HepG2 (cell line): ENCODE data around the gene AP1S3. TPM values are rescaled to one million over a fixed set of nuclear protein-coding genes. Genes with fewer than 3 reads are reported as not detected.

Experiments
- ATAC-seq: fragments of 200-7000 bp; cut with Tn5 transposase; 3 replicates; pipeline ENCODE4 v1.9.1; 2020; ENCODE audit warnings: mild to moderate bottlenecking, moderate library complexity
- BruUV-seq: library from RNA; stranded (reverse); fragments of 400-500 nt; replicated peaks from 2 replicates; lab custom pipeline; 2021; lab: Mats Ljungman, UMichigan
- CTCF ChIA-PET: fragments of 300-600 bp; formaldehyde crosslinking; extraction: SDS; loops from one replicate; lab custom pipeline; 2021; ENCODE audit warnings: low total read pairs, inconsistent platforms, low intra/inter-chr PET ratio; lab: Yijun Ruan, JAX
- POLR2A ChIA-PET: fragments of 350-600 bp; sonication (Branson Sonifier 250); formaldehyde crosslinking; loops from one replicate; lab custom pipeline; 2020; ENCODE audit warnings: antibody characterized with exemption, inconsistent platforms; lab: Yijun Ruan, JAX
- DNase-seq: peaks from one replicate; pipeline ENCODE4 v3.0.0-alpha.2; 2015; ENCODE audit warnings: low spot score
- FAIRE-seq: peaks from 3 replicates; lab custom pipeline; 2011; peaks lifted over from hg19 to GRCh38; lab: Jason Lieb, UNC
- H2AFZ ChIP-seq: one replicate; pipeline ENCODE4 v1.6.1; 2011; ENCODE audit warnings: low read length, inconsistent platforms
- H3K27ac ChIP-seq: fragments of 300-600 bp; 3 replicates; pipeline ENCODE4 v1.8.0; 2011; ENCODE audit warnings: mixed run types, mild to moderate bottlenecking, mixed read lengths, low read length, inconsistent platforms; ENCODE audit not compliant: insufficient read depth; ENCODE audit errors: extremely low read length
- H3K27me3 ChIP-seq, 2 experiments: fragments of 200-600 bp in 1 of 2; 2 replicates in 1 of 2; 3 replicates in 1 of 2; pipeline versions ENCODE4 v1.6.0 to v1.8.0; 2011; ENCODE audit warnings: low read length in 2 of 2, mild to moderate bottlenecking in 2 of 2, moderate library complexity in 2 of 2, inconsistent platforms in 1 of 2; ENCODE audit not compliant: insufficient read depth in 2 of 2, control insufficient read depth in 1 of 2
- H3K36me3 ChIP-seq, 2 experiments: fragments of 200-600 bp in 1 of 2; replicated peaks in 1 of 2; 2 replicates in 1 of 2; 3 replicates in 1 of 2; pipeline versions ENCODE4 v1.5.1 to v1.8.0; 2011; ENCODE audit warnings: low read length in 2 of 2, inconsistent platforms in 1 of 2; ENCODE audit not compliant: insufficient read depth in 2 of 2, control insufficient read depth in 1 of 2
- H3K4me1 ChIP-seq: 2 replicates; pipeline ENCODE4 v1.5.1; 2012; ENCODE audit warnings: low read length, inconsistent platforms; ENCODE audit not compliant: insufficient read depth
- H3K4me2 ChIP-seq: 2 replicates; pipeline ENCODE4 v1.6.0; 2011; ENCODE audit warnings: low read depth, low read length, inconsistent platforms
- H3K4me3 ChIP-seq, 3 experiments: fragments of 200-600 bp in 1 of 3; sonication (generic), shearing (Covaris generic) in 1 of 3; replicated peaks in 1 of 3; 2 replicates each; pipeline ENCODE4 v1.5.1; 2011 to 2016; ENCODE audit warnings: low read length in 3 of 3, inconsistent platforms in 2 of 3, low read depth in 2 of 3, mild to moderate bottlenecking in 2 of 3, control low read depth in 1 of 3, mixed read lengths in 1 of 3; ENCODE audit not compliant: insufficient read depth in 1 of 3
- H3K79me2 ChIP-seq: one replicate; pipeline ENCODE4 v1.6.1; 2011; ENCODE audit warnings: low read length, inconsistent platforms; ENCODE audit not compliant: insufficient read depth
- H3K9ac ChIP-seq: 2 replicates; pipeline ENCODE4 v1.6.0; 2011; ENCODE audit warnings: mild to moderate bottlenecking, low read depth, low read length, inconsistent platforms; ENCODE audit not compliant: insufficient read depth
- H3K9me3 ChIP-seq: 2 replicates; pipeline ENCODE4 v1.5.1; 2012; ENCODE audit warnings: mild to moderate bottlenecking, low read length
- H4K20me1 ChIP-seq: 2 replicates; pipeline ENCODE4 v1.6.0; 2011; ENCODE audit warnings: inconsistent platforms, mild to moderate bottlenecking, low read length, moderate library complexity; ENCODE audit not compliant: insufficient read depth
- KLF13 ChIP-seq: sonication (generic); formaldehyde crosslinking; IDR thresholded peaks from 2 replicates; pipeline ENCODE4 v1.4.0; 2020; ENCODE audit warnings: mild to moderate bottlenecking, missing genetic modification reagents
- SMARCC2 ChIP-seq: fragments of 450-650 bp; IDR thresholded peaks from 2 replicates; pipeline ENCODE4 v1.6.1; 2017; ENCODE audit warnings: antibody characterized with exemption, mild to moderate bottlenecking
- ZFP36L2 ChIP-seq: sonication (generic); formaldehyde crosslinking; IDR thresholded peaks from 2 replicates; pipeline ENCODE4 v1.4.0; 2020; ENCODE audit warnings: missing genetic modification reagents
- ZNF143 ChIP-seq: sonication (generic); formaldehyde crosslinking; IDR thresholded peaks from 2 replicates; pipeline ENCODE4 v1.4.0; 2020; ENCODE audit warnings: missing genetic modification reagents
- ZNF563 ChIP-seq: sonication (generic); formaldehyde crosslinking; IDR thresholded peaks from 2 replicates; pipeline ENCODE4 v1.8.0; 2022; ENCODE audit warnings: mild to moderate bottlenecking, moderate library complexity, missing genetic modification reagents
- WGBS: methylation state at CpG from one replicate; pipeline ENCODE4 v1.1.6; 2017; ENCODE audit warnings: low lambda C conversion rate; 5-methylcytosine and 5-hydroxymethylcytosine counted together
- in situ Hi-C: cut with HindIII; loops from 2 replicates; pipeline ENCODE4 v1.10.0; 2017; ENCODE audit warnings: low pct_unique_long_range_greater_than_20kb; ENCODE audit not compliant: extremely low pct_ligation_motif_present
- intact Hi-C: fragments of 100-400 bp; cut with micrococcal nuclease; formaldehyde crosslinking; loops from one replicate; pipeline ENCODE4 v1.10.0; 2022; ENCODE audit not compliant: unreplicated experiment
- polyA plus RNA-seq, 8 experiments: library from polyadenylated mRNA; depleted of rRNA in 3 of 8; stranded (reverse) in 7 of 8; unstranded in 1 of 8; fragments of >200 nt; fragmentation: Illumina TruSeq in 4 of 8; extraction: Trizol in 4 of 8; gene quantifications; 2 replicates each; pipeline versions ENCODE4 v1.2.1 to v1.2.3, GENCODE V29; 2011 to 2016; ENCODE audit warnings: low read depth in 4 of 8, missing spikeins in 1 of 8, mixed read lengths in 1 of 8; ENCODE audit not compliant: insufficient read depth in 1 of 8
- total RNA-seq, 5 experiments: library from RNA; depleted of rRNA; stranded (reverse); fragments of >200 nt; fragmentation: Illumina TruSeq; extraction: Trizol; gene quantifications; 2 replicates each; pipeline ENCODE4 v1.2.3, GENCODE V29; 2016; ENCODE audit warnings: low read depth in 1 of 5
- TF ChIP-seq, protein P1 (sequence below): IDR thresholded peaks from 2 replicates; pipeline ENCODE4 v1.6.1; 2012; ENCODE audit warnings: low read depth, low read length, improper control_type of control experiment
- TF ChIP-seq, protein P2 (sequence below): sonication (generic); formaldehyde crosslinking; IDR thresholded peaks from 2 replicates; pipeline ENCODE4 v1.8.1; 2023; ENCODE audit warnings: mild to moderate bottlenecking, missing genetic modification reagents

The AP1S3 gene
- total and polyA plus RNA-seq, 2 of the 13 experiments (the other 11 are each of a cell fraction or from before 2014, with no cell fraction given): 3.0 to 16.3 TPM

DNA sequence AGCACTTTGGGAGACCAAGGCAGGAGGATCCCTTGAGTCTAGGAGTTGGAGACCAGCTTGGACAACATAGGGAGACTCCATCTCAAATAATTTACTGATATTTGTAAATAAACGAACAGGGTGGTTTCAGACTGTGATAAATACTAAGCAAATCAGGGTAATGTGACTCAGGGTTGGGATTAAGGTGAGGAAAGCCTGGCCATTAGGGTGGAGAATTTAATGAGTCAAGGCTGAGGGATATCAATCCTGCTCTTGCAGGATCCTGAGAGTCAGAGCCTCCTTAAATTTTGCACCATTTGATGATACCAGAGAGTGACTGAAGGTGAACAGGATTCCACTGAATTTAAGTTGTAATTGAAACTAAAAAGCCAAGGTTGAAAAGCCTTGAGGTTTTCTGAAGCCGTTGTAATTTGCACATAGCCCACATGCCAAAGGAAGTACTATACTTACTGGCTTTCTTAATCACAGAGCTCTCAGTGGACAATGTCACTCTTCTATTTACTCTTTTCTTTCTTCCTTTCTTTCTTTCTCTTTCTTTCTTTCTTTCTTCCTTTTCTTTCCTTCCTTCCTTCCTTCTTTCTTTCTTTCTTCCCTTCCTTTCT is 28.6 kb upstream of the AP1S3 start (continued):
- TF ChIP-seq, protein P1, sequence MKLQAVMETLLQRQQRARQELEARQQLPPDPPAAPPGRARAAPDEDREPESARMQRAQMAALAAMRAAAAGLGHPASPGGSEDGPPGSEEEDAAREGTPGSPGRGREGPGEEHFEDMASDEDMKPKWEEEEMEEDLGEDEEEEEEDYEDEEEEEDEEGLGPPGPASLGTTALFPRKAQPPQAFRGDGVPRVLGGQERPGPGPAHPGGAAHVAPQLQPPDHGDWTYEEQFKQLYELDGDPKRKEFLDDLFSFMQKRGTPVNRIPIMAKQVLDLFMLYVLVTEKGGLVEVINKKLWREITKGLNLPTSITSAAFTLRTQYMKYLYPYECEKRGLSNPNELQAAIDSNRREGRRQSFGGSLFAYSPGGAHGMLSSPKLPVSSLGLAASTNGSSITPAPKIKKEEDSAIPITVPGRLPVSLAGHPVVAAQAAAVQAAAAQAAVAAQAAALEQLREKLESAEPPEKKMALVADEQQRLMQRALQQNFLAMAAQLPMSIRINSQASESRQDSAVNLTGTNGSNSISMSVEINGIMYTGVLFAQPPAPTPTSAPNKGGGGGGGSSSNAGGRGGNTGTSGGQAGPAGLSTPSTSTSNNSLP: no peak
- no peak for TF ChIP-seq ZNF563 (CRISPR knock-in tag)
- no peak for TF ChIP-seq ZFP36L2 (CRISPR knock-in tag)
- TF ChIP-seq, protein P2, sequence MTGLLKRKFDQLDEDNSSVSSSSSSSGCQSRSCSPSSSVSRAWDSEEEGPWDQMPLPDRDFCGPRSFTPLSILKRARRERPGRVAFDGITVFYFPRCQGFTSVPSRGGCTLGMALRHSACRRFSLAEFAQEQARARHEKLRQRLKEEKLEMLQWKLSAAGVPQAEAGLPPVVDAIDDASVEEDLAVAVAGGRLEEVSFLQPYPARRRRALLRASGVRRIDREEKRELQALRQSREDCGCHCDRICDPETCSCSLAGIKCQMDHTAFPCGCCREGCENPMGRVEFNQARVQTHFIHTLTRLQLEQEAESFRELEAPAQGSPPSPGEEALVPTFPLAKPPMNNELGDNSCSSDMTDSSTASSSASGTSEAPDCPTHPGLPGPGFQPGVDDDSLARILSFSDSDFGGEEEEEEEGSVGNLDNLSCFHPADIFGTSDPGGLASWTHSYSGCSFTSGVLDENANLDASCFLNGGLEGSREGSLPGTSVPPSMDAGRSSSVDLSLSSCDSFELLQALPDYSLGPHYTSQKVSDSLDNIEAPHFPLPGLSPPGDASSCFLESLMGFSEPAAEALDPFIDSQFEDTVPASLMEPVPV (CRISPR knock-in tag): no peak
- no peak for TF ChIP-seq ZNF143
- no peak for TF ChIP-seq KLF13 (CRISPR knock-in tag)
- TF ChIP-seq, all 625 proteins: peak for 0

DNA sequence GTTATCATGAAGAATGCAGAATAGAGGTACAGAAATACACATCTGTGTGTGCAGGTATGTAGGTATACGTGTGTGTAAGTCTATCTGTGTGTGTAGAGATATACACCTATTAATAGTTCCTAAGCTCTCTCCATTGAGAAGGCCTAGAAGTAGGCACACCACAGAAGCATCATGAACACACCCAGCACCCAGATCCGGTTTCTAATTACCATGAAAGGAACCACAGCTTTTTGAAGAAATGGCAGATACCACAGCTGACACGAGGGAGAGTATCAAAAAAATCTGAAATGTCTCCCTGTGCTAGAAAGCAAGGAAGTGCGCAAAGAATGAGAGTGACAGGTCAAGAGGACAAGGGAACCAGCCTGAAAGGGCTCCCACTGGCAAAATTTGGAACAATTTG is 27.7 kb upstream of the AP1S3 start:
- in situ Hi-C loops (no loop called here), intact Hi-C loops (no loop called here)
- Histone ChIP-seq H3K4me3 (no peak overlapping the region), H3K27ac (no peak overlapping the region), H3K36me3 (no peaks in the 10 kb centered on the region), H3K79me2 (no peaks in the 10 kb centered on the region), H3K9ac (no peak overlapping the region), H3K4me1 (peaks cover 19% of the 10 kb centered on the region), H4K20me1 (no peaks in the 10 kb centered on the region), H3K27me3 (no peaks in the 10 kb centered on the region), H3K4me2 (no peak overlapping the region), H3K9me3 (no peaks in the 10 kb centered on the region), H2AFZ (no peak overlapping the region)
- POLR2A ChIA-PET: no interaction called here
- FAIRE-seq (no peak), ATAC-seq (no peak), DNase-seq (no peak)
- no TSS peak for BruUV-seq
- TF ChIP-seq SMARCC2: no peak
- 95% methylated on average over 4 of the region's 4 CpGs for WGBS
- CTCF ChIA-PET: no interaction called here
